CD4-positive, alpha-beta T cell treated with Interleukin-10 for 1 hour (primary cell): Measurements from ENCODE around the gene SLC35G1.

Experiments
- DNase-seq: peaks from one replicate; pipeline ENCODE4 v3.0.0-alpha.2; 2020

SLC35G1 gene

GRCh38 chr10:93879273-93879672, 14.5 kb upstream of the SLC35G1 start:
- no peak for DNase-seq

GRCh38 chr10:93894516-93895378, 969 bp downstream of the SLC35G1 start:
- DNase-seq: no peak

GRCh38 chr10:93897070-93897780, 3.4 kb downstream of the SLC35G1 start:
- DNase-seq: no peak

GRCh38 chr10:93899109-93899508, 5.3 kb downstream of the SLC35G1 start:
- DNase-seq: no peak

DNA sequence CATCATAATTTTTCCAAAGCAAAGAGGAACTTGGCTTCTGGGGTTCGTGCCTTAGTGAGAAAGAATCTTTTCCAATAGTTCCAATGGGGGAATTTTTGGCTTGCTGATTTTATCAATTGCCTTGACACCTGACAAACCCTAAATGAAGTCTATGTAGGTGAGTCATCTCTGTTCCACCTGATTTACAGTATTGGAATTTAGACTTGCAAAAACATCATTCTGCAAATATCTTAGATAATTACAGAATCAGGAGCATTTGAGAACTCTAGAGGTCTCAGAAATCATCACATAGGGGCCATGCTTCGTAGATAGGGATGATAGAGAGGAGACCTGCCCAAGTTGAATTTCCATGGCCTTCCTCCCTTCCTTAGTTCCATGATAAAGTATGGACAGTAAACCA, 9.3 kb downstream of the SLC35G1 start:
- no peak for DNase-seq

GRCh38 chr10:93904901-93905300, 11.1 kb downstream of the SLC35G1 start:
- DNase-seq: no peak

GRCh38 chr10:93907059-93907458, 13.3 kb downstream of the SLC35G1 start:
- DNase-seq: no peak

- DNase-seq: no peak
Observed at GRCh38 chr10:93911866-93912265, 18.1 kb downstream of the SLC35G1 start.

DNA sequence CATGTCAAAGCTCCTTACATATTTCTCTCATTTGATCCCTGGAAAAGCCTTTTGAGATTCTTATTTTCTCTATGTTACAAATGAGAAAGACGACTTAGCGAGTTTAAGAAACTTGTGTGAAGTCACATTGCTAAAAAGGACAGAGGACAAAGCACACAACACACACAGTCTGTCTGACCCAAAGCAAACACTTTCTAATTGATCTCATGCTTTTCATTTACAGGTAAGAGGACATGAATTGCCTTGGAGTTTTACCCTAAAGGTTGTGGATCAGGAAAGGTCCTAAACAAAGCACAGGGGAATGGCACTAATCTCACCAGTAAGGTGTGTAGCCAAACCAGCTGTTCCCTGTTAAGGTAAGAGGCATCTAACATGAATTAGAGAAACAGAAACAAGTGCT, 18.7 kb downstream of the SLC35G1 start:
- no peak for DNase-seq

DNA sequence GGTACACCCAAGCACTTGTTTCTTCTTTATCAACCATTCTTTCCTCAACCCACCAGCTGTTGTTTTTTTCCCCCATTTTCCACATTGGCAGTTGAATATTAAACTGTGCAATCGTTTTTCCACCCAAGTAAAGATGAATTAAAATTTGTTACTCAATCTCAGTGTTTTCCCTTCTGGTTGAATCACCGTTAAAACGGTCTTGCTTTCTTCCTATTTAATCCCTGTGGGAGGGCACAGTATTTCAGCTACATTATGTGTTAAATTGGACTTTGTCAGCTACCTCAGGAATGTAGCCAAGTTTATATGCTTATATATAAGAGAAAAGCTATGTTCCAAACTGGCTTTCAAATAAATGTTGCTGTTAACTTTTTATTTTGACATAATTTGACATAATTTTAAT, 19.9 kb downstream of the SLC35G1 start:
- DNase-seq: no peak

GRCh38 chr10:93915598-93915997, 21.8 kb downstream of the SLC35G1 start:
- DNase-seq: no peak

DNA sequence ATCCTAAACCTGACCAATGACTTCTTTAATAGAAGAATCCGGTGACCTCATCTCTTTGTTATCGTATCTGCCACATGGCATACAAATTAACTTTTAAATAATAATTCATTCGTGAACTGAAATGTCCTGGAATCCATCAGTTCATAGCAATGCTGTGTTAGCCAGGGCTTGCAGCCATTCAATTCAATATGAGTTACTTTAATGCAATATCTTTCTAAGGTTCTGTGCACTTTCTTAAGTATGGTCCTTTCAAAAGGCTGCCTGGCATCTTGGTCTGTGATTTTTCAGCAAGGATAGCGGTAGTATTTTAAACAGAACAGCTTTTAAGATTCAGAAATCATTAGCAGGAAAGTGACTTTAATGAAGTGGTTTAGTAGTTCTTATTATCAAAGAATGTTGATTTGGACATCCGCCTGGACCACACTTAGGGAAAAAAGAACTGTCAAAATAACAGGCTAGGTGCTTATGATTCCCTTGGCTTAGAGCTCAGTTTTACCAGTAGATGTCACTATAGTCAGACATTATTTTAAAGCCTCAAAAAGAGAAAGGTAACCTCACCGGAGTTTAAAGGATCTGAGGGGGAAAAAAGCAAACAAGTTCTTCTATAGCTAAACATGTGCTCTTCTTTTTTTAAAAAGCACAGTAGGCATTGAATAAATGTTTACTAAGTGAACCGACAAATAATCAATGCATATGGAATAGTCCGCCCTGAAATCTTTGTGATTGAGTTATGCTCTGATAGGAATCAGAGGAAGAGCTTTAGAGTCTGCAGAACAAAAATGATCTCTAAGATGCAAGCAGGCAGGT, 22.7 kb downstream of the SLC35G1 start:
- no peak for DNase-seq

DNA sequence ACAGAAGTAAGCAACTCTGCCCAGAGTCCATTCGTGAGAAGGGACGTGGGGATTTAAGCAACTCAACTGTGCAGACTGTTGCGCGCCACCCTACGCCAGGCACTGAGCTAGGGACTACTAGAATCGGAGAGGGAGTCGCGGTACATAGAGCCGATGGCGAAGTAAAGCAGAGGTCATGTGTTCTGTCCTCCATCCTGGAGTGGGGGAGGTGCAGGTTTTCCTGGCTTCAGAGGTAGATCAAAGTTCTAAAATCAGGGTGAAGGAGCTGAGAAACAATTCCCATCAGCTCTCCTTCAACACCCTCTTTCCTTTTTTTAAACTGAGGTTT, 23.2 kb downstream of the SLC35G1 start:
- DNase-seq: no peak

- DNase-seq: no peak
Observed at GRCh38 chr10:93917821-93918220, 24.0 kb downstream of the SLC35G1 start.

GRCh38 chr10:93921338-93921737, 27.6 kb downstream of the SLC35G1 start:
- peak; percentile 23 for DNase-seq

DNA sequence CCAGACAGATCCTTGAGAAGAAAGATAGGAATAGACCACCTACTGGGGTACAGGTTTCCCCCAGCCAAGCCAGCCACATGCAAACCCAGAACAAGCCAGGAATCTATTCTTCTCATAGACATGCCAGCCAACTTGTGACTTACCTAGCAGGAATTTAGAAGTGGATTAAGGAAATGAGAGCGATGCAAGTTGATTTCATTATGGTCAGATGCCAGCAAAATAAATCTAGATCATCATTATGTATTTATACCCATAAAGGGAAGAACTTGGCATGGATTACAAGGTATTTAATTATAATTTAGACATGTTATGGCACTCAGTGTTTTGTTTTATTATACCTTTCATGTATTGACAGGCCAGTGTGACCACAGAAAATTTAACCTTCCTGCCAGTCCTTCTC, 32.8 kb downstream of the SLC35G1 start:
- no peak for DNase-seq

GRCh38 chr10:93938140-93938539, 44.4 kb downstream of the SLC35G1 start:
- no peak for DNase-seq

GRCh38 chr10:93940881-93941280, 47.1 kb downstream of the SLC35G1 start:
- DNase-seq: no peak

DNA sequence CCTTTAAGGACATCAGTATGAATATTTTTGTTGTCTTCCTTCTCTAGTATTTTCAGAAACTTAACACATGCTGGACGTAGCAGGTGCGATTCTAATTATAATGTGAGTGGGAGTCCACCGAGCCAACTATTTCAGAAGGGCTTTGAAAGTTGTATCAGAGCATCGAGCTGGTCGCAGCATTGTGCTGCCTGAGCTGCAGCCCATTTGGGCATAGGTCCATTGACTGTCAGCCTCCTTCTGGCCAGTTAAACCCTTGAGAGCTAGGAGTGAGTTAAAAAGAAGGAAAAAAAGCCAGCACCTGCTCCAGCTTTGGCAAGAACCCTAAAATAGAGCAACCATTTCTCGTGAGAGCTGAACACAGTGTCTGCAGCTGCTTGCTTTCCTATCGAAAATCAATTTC, 47.8 kb downstream of the SLC35G1 start:
- DNase-seq: no peak

DNA sequence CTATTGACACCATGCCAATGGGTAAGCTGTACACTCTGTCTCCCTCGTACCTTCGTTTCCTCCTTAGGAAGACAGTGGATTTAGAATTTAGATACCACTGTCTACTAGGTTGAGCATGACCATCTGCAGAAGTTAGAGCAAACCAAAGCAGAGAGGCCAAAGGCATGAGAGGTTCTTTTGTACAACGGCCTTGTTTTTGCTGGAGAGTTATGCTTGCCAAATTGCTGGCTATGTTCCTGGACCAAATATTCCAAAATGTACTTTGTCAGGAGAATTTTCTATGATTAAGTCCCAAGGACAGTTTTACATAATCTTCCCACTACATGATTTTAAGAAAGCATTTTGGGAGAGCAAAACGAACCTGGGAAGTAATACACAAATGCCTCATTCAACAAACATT, 52.0 kb downstream of the SLC35G1 start:
- DNase-seq: no peak

- no peak for DNase-seq
Observed at GRCh38 chr10:93947055-93947454, 53.3 kb downstream of the SLC35G1 start.

DNA sequence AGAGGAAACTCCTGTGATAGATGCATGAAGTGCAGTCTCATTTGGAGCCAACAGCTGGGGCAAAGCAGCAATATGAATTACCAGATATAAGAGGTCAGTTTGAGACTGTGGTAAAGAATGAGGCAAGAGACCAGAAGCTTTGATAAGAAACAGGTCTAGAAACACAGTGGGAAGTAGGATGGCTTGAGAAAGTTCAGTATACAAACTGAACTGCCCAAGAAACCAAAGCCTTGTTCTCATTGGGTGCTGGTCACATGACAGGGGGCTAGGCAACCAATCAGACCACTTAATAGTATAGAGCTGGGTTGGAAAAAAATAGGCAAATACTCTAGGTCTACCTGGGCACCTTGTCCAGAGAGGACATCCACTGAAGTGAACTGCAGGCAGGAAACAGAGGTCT, 53.7 kb downstream of the SLC35G1 start:
- DNase-seq: no peak

GRCh38 chr10:93951905-93952304, 58.1 kb downstream of the SLC35G1 start:
- DNase-seq: no peak
